Glutamatergic neuron (in vitro differentiated cells): ENCODE results near the gene DLAT. TPM values are rescaled to one million over a fixed set of nuclear protein-coding genes. Genes with fewer than 3 reads are reported as not detected.
"Not testable (repeated sequence)": the region's sequence is repeated elsewhere in the genome, so short reads cannot be mapped to it uniquely, and the experiment has no call there.

Experiments
- DNase-seq: peaks from one replicate; pipeline ENCODE4 v3.0.0; 2022
- H3K27ac Mint-ChIP-seq: one replicate; pipeline ENCODE4 v1.8.0; 2020; ENCODE audit warnings: mild to moderate bottlenecking, mixed read lengths, inconsistent platforms; ENCODE audit not compliant: unreplicated experiment
- H3K27me3 Mint-ChIP-seq: one replicate; pipeline ENCODE4 v1.8.0; 2020; ENCODE audit warnings: mild to moderate bottlenecking, moderate library complexity, mixed read lengths, inconsistent platforms; ENCODE audit not compliant: unreplicated experiment
- H3K36me3 Mint-ChIP-seq: one replicate; pipeline ENCODE4 v1.8.0; 2020; ENCODE audit warnings: mild to moderate bottlenecking, mixed read lengths, inconsistent platforms; ENCODE audit not compliant: unreplicated experiment
- H3K4me1 Mint-ChIP-seq: one replicate; pipeline ENCODE4 v1.8.0; 2020; ENCODE audit warnings: mild to moderate bottlenecking, low read depth, mixed read lengths, inconsistent platforms; ENCODE audit not compliant: unreplicated experiment
- H3K4me3 Mint-ChIP-seq: one replicate; pipeline ENCODE4 v1.8.0; 2020; ENCODE audit warnings: mild to moderate bottlenecking, mixed read lengths, inconsistent platforms; ENCODE audit not compliant: unreplicated experiment
- H3K9me3 Mint-ChIP-seq: one replicate; pipeline ENCODE4 v1.8.0; 2020; ENCODE audit warnings: mild to moderate bottlenecking, moderate library complexity, mixed read lengths, inconsistent platforms; ENCODE audit not compliant: unreplicated experiment
- total RNA-seq: library from RNA; stranded (reverse); fragmentation: NEBNext Ultra II Directional; extraction: Animal tissue kit (Norgen Biotek cat#: 25700); gene quantifications from one replicate; pipeline ENCODE4 v1.2.1, GENCODE V29; 2021; ENCODE audit not compliant: unreplicated experiment
- TF ChIP-seq, protein P1 (sequence below): fragments of 200-600 bp; sonication (generic); IDR thresholded peaks from one replicate; pipeline ENCODE4 v1.5.0; 2021; ENCODE audit not compliant: partially characterized antibody, unreplicated experiment

Gene DLAT
- total RNA-seq, 1 donor from 2014 or later: 55.0 TPM

DNA sequence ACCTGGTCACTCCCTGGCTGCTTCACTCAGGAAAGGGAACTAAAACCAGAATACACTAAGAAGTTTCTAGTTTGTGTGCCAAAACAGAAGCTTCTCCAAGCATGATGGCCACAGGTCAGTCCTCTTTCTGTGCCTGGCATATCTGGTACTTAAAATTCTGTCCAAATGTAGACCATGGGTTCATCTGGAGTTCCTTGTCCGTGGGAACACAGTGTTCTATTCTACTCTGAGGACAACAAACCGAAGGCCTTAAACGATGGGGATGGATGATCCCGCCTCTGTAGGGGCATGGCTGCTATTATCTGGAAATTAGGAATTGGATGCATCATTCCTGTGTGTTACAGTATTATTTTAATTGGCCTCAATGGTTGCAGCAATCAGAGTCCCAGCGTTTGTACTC, 6.1 kb upstream of the DLAT start:
- H3K9me3 Mint-ChIP-seq: no peaks in the 10 kb centered on the region
- H3K36me3 Mint-ChIP-seq: no peaks in the 10 kb centered on the region
- peaks cover 11% of the 10 kb centered on the region for H3K4me1 Mint-ChIP-seq
- H3K4me3 Mint-ChIP-seq: no peak overlapping the region
- DNase-seq: no peak
- TF ChIP-seq, protein P1, sequence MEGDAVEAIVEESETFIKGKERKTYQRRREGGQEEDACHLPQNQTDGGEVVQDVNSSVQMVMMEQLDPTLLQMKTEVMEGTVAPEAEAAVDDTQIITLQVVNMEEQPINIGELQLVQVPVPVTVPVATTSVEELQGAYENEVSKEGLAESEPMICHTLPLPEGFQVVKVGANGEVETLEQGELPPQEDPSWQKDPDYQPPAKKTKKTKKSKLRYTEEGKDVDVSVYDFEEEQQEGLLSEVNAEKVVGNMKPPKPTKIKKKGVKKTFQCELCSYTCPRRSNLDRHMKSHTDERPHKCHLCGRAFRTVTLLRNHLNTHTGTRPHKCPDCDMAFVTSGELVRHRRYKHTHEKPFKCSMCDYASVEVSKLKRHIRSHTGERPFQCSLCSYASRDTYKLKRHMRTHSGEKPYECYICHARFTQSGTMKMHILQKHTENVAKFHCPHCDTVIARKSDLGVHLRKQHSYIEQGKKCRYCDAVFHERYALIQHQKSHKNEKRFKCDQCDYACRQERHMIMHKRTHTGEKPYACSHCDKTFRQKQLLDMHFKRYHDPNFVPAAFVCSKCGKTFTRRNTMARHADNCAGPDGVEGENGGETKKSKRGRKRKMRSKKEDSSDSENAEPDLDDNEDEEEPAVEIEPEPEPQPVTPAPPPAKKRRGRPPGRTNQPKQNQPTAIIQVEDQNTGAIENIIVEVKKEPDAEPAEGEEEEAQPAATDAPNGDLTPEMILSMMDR: no peak
- no peak overlapping the region for H3K27ac Mint-ChIP-seq
- no peaks in the 10 kb centered on the region for H3K27me3 Mint-ChIP-seq

DNA sequence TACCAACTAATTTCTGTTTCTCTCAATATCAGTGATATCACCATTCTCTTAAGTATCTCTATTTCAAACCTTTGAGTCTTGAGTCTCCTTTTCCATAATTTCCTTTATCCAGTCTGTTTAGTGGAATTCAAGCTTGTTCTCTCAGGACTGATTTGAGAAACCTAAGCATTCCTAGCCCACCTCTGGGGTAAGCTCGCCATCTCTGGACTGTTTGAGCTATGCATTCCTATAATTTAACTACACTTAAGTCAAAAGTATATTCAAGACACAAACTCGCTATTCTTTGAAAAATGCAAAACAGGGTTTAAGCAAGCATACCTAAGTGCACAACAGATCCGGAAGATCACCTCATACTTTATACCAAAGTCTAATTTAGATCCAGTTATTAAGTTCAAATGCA, 2.1 kb upstream of the DLAT start:
- no peak overlapping the region for H3K27ac Mint-ChIP-seq
- no peak for DNase-seq
- no peak overlapping the region for H3K4me3 Mint-ChIP-seq
- TF ChIP-seq, protein P1: no peak
- no peaks in the 10 kb centered on the region for H3K36me3 Mint-ChIP-seq
- peaks cover 4% of the 10 kb centered on the region for H3K9me3 Mint-ChIP-seq
- peaks cover 9% of the 10 kb centered on the region for H3K27me3 Mint-ChIP-seq
- H3K4me1 Mint-ChIP-seq: peaks cover 7% of the 10 kb centered on the region

DNA sequence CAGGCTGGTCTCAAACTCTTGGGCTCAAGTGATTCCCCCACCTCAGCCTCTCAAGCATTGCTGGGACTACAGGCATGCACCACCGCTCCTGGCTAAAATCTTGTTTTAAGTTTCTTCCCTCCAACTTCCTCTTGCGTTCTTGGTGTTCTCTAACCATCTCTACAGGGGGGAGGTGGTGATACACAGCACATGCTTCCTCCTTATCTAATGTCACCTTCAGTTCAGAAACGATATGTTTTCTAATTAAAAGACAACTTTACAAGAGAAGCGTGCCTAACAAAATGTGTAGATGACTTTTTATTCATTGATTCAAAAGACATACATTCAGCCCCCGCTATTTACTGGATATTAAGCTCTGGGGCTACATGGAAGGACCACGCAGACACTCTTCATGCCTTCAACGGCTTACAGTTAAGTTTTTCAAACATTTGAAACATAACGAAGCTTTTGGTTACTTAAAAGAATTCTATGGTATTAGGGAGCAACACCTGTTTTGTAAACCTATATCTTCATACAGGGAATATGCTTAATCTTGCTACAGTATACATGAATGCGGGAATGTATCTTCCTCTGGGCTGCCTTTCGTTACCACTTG, 933 bp upstream of the DLAT start:
- H3K27ac Mint-ChIP-seq: peak overlapping the region; percentile 99
- peak overlapping the region; percentile 99 for H3K4me3 Mint-ChIP-seq
- peaks cover 4% of the 10 kb centered on the region for H3K9me3 Mint-ChIP-seq
- peaks cover 9% of the 10 kb centered on the region for H3K27me3 Mint-ChIP-seq
- peaks cover 5% of the 10 kb centered on the region for H3K36me3 Mint-ChIP-seq
- TF ChIP-seq, protein P1: no peak
- H3K4me1 Mint-ChIP-seq: peaks cover 10% of the 10 kb centered on the region
- no peak for DNase-seq

DNA sequence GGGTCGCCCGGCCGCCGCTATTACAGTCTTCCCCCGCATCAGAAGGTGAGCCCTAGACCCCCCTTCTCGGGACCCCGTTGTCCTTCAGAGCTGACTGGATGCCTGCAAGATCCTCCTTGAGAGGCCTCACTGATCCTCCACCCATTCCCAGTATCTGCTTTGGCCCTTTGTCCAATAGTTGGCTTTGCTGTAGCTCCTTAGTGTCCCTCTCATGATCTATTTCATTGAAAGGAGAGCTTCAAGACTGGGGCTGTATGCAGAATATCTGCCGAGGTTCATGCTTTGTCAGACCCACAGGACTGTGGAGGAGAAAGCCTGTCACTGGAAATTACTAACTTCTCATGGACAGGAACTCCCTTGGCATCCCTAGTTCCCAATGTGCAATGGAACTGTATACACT, 499 bp downstream of the DLAT start:
- peak overlapping the region; percentile 99 for H3K4me3 Mint-ChIP-seq
- peaks cover 10% of the 10 kb centered on the region for H3K4me1 Mint-ChIP-seq
- no peak for DNase-seq

GRCh38 chr11:112026784-112027410, 1.7 kb downstream of the DLAT start:
- not testable (repeated sequence) for H3K27me3 Mint-ChIP-seq, H3K27ac Mint-ChIP-seq, H3K4me3 Mint-ChIP-seq, H3K9me3 Mint-ChIP-seq, DNase-seq
- Mint-ChIP-seq H3K36me3 (peaks cover 12% of the 10 kb centered on the region), H3K4me1 (peaks cover 10% of the 10 kb centered on the region)

More for the DNA sequence above, 499 bp downstream of the DLAT start:
- peaks cover 12% of the 10 kb centered on the region for H3K36me3 Mint-ChIP-seq
- H3K27me3 Mint-ChIP-seq: peaks cover 9% of the 10 kb centered on the region
- peaks cover 4% of the 10 kb centered on the region for H3K9me3 Mint-ChIP-seq
- peak overlapping the region; percentile 99 for H3K27ac Mint-ChIP-seq
- TF ChIP-seq, protein P1: no peak
